Medulla oblongata (tissue), 1 donor: ENCODE data around the gene RFPL1.
A peak's percentile ranks its signal among the peaks of the same experiment; 100 is the strongest.

Experiments used
- DNase-seq: peaks from one replicate; pipeline ENCODE4 v3.0.0-alpha.2; 2015; ENCODE audit errors: extremely low spot score

RFPL1 gene

DNA sequence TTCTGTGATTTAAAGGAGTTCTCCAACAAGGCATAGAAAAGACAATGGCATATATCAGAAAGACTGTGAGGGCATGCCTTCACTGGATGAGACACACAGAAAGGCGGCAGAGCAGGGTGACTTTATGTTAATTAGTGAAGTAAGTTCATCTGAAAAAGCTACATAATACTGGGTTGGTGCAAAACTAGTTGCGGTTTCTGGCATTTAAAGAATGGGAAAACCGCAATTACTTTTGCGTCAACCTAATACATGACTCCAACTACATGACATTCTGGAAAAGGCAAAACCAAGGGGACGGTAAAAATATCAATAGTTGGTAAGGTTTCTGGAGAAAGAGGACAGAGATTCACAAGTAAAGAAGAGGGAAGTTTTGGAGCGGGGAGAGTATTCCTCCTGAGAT lies 5.1 kb downstream of the RFPL1 start:
- DNase-seq: no peak

DNA sequence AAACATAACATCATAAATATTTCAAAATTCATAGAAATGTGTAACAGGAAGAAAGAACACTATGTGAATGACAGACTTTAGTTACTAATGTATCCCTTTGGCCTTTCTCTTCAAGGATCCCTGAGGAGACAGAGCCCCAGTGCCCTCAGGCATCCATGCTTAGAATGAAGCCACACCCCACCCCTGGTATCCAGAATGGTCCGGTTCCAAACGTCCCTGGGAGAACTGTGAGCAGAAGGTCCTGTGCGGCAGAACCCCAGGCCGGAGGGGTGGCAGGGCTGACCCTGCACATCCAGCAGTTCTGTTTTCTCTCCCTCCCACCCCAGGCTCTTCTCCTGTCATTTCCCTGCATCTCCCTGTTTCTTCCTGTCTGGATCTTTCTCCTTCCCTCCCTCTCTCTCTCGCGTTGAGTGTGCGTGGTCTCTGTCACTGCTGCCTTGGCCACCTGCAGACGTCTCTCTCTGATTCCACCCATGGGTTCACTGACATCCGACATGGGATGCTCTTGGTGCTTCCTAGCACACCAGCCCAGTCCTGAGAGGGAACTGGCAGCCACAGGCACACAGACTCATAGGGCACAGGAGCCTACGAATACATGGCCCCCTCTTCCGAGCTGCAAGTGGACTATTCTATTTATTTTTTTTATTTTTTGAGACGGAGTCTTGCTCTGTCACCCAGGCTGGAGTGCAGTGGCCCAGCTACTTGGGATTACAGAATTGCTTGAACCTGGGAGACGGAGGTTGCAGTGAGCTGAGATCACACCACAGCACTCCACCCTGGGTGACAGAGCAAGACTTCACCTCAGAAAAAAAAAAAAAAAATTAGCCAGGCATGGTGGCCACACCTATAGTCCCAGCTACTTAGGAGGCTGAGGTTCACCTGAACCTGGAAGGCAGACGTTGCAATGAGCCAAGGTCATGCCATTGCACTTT lies 5.7 kb downstream of the RFPL1 start:
- no peak for DNase-seq

DNA sequence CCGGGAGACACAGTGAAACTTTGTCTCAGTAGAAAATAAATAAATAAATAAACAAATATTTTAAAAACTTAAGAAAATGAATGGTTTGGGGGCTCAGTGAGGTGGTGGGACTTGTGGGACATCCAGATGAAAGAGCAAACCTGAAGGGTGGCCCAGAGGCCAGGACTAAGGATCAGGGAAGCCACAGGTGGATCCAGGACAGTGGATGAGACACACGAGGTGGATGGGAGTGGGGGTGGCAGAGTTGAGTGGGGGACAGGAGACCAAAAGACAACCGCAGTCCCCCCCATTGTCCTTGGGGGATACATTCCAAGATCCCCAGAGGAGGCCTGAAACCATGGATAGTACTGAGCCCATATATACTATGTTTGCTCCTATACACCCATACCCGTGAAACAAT lies 7.1 kb downstream of the RFPL1 start:
- no peak for DNase-seq

DNA sequence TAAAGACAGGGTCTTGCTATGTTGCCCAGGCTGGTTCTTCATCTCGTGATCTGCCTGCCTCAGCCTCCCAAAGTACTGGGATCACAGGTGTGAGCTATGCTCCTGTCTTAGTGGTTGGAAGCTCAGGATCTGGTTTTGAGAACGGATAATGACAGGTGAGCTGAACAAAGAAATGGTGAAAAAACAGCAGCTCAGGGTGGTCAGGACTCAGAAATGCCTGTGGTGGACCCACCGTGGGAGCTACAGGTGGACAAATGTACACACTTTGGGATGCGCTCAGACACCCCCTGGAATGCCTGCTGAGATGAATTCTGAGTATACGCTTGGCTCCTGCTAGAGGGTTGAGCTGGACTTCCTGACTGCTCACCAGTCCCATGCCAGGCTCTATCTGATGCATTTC lies 9.5 kb downstream of the RFPL1 start:
- no peak for DNase-seq

DNA sequence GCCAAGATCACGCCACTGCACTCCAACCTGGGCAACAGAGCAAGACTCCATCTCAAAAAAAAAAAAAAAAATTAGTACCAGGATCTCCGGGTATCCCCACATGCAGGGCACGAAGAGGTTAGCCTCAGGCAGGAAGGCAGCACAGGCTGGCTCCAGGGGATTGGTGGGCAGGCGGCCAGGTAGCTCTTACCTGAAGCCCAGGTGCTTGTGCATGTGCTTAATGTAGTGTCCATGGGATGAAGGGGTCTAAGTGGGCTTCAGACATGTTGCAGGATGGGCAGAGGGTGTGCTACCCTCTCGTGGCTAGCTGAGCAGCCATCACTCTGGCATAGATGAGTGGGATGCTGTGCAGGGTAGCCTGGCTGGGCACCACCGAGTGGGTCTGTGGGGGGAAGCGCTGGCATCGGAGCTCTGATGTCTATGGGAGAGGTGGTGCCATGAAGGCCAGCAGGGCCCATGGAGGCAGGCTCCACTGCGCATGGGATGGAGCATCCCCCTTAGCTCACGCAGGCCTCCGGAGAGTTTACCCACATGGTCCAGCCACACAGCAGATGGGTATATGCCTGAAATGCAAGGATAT lies 11.0 kb downstream of the RFPL1 start:
- no peak for DNase-seq

DNA sequence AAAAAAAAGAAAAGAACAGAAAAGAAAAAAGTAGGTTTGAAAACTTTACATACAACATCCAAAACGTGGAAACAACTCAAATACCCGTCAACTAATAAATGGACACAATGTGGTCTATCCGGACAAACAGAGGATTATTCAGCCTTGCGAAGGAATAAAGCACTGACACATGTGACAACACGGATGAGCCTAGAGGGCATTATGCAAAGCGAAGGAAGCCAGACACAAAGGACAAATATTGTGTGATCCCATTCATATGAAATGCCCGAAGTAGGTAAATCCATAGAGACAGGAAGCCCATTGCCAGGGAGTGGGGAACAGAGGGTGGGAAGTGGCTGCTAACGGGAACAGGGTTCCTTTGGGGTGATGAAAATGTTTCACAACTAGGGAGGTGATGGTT lies 11.8 kb downstream of the RFPL1 start:
- DNase-seq: no peak

DNA sequence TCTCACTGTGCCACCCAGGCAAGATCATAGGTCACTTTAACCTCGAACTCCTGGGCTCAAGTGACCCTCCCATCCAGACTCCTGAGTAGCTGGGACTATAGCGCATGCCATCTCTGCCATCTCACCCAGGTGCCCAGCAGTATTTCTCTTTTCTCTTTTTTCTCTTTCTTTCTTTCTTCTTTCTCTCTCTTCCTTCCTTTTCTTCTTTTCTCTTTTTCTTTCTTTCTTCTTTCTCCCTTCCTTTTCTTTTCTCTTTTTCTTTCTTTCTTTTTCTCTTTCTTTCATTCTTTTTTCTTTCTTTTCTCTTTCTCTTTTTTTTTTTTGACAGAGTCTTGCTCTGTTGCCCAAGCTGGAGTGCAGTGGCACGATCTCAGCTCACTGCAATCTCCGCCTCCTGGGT lies 13.5 kb downstream of the RFPL1 start:
- no peak for DNase-seq

DNA sequence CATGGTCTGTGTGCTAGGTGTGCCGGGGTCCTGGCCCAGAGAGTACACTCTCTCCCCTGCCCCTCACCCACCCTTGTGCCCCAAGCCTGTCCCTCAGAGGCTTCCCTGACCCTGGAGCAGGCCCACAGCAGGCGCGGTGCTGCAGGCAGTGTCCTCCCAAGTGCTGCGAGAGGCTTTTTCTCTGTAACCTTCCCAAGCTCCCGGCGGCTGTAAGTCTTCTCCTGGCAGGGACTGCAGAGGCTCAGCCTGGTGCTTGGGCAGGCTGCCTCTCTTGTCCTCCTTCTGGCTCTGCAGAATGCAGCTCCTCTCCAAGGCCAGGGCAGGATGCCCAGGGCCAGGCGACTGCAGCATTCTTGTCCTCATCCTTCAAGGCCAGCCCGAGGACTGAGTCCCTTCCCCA lies 15.9 kb downstream of the RFPL1 start:
- peak; percentile 83 for DNase-seq

DNA sequence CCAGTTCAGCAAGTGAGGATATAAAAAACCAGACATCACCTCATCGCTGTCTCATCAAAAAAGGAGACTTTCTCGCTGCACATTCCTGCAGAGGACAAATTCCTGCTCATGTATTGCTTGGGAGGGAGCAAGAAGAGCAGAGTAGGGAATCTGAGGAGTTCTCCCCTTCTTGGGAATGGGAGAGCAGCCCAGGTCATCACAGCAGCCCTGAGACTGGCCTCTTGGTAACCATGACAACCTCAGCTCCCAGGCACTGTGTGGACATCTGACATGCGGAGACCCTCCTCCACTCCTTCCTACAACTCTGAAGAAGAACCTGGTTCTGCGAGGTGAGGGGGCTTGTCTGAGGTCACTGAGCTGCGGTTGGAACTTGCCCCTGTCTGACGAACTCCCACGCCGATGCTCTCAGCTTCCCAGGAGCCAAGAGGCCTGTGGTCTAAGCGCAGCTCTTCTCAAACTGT lies 17.9 kb downstream of the RFPL1 start:
- no peak for DNase-seq

DNA sequence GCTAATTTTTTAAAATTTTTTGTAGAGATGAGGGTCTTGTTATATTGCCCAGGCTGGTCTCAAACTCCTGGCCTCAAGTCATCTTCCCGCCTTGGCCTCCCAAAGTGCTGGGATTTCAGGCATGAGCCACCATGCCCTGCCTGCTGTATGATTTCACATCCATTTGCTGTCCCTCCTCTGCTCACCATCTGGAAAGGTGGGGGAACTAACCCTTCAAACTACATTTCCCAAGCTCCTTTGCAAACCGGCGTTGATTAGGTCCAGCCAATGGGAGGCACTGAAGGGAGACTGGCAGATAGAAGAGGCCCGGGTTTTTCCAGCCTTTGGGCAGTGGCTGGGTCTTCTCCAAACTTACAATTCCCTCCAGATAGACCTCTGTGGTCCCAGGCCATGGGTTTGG lies 19.3 kb downstream of the RFPL1 start:
- no peak for DNase-seq

DNA sequence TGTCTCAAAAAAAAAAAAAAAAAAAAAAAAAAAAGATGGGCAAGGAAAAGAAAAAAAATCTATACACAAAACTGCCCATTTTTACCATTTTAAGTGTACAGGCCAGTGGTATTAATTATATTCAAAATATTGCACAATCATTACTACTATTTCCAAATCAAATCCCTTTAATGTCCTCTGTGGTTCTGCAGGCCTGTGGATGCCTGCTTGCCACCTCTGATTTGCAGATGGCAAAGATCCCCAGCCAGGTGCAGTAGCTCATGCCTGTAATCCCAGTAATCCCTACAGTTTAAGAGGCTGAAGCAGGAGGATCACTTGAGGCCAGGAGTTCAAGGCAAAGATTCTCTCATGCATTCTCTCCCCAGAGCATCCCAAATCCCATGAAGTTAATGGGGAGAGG lies 20.2 kb downstream of the RFPL1 start:
- DNase-seq: no peak

DNA sequence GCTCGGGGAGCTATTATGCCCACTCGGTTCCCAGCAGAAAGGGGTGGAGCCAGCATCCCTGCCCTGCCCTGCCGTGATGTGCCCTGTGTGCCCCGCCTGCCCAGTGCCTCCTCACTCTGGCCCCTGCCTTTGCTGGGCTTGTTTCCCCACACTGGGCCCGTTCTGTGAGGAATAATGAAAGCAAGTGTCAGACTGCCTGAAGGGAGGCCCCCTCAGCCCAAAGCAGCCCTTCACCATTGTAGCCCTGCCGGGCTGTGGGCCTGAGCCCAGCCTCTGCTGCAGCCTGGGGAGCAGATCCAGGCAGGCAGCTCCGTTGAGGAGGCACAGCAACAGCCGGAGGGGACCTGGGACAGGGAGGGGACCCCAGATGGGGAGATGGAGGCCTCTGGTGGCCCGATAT lies 21.4 kb downstream of the RFPL1 start:
- DNase-seq: no peak

DNA sequence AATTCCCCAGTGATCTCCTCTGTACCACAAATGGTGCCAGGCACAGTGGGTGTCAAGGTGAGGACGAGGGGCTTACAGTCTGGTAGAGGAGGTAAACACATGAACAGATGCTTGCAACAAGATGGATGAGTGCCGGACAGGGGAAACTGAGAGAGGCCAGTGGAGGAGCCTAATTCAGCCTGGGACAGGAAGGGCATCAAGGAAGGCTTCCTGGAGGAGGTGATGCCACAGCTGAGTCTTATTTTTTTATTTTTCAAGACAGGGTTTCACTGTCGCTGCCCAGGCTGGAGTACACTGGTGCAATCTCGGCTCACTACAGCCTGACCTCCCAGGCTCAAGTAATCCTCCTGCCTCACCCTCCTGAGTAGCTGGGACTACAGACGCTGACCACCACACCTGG lies 22.9 kb downstream of the RFPL1 start:
- no peak for DNase-seq

DNA sequence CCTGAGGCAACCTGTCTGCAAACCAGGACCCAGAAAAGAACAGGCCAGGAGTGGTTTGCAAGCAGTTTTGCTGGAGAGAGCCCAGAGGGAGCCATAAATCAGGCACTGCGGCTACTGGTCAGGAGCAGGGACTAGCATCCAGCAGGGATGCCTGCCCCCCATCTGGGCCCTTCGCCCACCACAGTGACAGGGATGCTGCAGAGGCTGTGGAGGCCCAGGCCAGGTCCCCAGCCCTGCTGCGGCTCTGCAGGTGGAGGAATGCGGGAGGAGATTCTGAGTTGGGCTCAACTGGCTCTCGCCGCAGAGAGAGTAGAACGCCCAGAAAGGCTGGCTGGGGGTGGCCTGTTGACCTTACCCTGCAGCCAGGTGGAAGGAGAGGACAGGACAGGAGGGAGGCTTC lies 25.2 kb downstream of the RFPL1 start:
- DNase-seq: no peak

DNA sequence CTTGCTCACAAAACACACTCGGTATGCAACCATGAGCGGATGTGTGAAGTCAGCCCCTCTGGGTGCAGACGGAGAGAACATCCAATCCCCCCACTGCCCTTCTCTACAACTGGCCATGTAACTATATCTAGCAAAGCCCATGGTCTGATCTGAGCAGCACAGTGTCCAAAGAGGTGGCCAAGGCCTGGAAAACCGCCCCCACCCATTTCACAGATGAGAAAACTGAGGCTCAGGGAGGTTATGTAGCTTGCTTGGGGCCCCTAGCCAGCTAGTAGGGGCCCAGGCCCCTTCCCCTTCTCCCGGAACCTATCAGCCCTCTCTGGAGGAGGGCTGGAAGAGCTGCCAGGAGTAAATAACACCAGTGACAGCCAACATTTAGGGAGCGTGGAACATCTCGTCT lies 26.2 kb downstream of the RFPL1 start:
- no peak for DNase-seq

DNA sequence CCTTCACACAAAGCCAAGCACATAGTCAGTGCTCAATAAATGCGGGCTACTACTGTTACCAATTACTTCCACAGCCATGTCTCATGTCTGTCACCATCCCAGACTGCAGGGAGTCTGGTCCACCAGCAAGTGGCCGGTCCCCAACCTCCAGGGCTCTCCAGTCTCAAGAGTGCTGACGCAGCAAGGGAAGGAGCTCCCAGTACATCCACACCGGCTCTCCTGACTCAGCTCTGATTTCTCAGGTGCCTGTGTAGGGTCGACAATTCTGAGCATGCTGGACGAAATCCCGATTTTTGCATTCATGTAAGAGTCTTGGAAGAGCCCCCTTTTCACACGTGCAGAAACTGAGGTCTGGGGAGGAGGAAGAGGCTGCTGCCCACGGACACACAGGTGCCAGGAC lies 31.4 kb downstream of the RFPL1 start:
- no peak for DNase-seq

DNA sequence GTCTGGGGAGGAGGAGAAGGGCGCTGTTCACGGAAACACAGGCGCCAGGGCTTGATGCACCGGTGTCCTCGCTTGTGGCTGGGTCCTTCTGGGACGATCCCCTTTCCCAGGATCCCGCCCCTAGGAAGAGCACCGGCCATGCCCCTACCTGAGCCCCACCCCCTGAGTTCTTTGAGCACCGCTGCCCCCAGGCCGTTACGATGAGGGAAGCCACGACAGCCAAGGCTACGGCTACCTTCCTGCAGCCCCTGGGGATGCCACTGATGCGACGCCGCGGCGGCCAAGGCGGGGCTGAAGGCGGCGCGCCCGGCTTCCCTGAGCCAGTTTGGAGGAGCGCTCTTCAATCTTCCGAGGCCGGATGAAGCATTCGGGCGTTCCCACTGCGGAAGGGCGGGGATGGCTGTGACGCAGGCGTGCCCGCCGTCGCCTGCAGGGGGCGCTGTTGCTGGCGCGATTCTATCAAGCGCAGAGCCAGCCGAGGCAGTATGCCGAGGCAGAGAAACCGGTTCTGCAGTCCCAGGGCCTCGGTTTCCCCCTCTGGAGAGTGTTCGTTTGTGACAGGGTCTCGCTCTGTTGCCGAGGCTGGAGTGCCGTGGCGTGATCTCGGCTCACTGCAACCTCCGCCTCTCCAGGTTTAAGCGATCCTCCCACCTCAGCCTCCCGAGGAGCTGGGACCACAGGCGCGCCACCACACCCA lies 31.9 kb downstream of the RFPL1 start:
- DNase-seq: no peak

DNA sequence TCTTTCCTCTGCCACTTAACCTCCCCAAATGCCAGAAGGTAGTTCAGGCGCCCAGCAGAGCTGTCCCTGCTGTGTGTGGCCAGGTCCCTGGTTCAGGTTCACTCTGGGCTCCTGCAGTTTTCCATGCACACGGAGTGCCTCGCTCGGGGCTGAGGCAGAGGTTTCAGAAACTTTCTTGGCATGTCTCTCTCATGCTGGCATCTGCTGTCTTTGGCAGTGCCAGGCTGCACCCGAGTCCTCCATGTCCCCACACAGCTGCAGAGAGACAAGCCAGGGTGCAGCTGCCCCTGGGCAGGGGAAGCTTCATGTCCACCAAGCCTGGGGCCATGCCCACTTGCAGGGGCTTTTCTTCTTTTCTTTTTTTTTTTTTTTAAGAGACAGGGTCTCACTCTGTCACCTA lies 34.6 kb downstream of the RFPL1 start:
- no peak for DNase-seq

DNA sequence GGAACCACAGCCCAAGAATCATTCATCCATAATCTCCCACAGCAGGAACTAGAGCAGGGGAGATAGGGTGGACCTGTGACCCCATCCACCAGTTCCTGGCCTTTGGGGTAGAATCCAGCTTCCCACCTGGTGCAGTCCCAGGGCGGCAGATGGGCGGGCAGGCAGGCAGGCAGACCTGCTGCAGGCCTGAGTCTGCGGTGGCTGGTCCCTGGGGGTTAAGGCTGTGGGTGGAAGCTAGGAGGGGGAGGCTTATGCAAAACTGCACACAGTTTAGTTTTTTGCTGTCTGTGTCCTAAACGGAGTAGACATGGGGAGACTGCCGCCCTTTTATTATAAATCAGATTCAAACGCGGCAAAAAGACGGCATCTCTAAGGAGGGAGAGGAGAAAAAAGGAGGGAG lies 37.2 kb downstream of the RFPL1 start:
- DNase-seq: no peak

DNA sequence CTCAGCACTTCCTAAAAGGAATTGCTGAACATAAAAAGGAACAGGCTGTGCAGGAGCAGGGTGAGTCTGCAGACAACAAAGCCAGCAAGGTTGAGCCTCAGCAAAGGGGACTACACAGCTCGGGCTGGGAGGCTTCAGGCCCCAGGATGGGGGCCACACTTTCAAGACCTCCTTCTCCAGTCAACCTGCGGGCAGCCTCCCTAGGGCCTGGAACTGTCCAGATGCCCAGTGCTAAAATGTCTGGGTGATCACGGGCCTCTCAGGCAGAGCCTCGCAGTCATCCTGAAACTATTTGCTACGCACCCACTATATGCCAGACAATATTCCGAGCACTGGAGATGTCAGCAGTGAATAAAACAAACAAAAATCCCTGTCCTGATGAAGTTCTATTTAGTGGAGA lies 37.7 kb downstream of the RFPL1 start:
- DNase-seq: no peak

DNA sequence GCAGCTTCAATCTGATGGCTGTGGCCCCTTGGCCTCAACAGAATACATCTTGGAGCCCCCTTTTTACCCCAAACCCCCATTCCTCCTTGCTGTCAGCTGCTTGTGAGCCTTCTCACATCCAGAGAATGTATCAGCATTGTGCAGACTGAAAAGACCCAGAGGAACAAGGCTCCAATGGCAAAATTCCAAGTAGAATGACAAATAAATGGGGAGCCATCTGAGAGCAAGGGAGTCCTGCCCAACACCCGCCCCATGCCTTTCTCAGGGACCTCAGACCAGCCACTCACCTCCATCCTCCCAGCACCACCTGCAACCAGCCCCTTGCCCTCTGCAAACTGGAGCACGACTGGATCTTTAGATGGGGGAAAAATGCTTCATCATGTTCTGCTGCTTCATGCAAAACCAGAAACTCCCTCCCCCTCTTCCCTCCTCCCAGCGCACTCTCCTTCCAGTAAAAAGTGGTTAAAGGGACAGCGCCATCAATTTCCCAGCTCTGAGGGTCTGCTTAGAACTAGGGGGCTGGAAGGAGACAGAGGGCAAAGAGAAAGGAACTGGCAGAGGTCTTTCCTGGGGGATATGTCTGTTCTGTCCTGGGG lies 39.4 kb downstream of the RFPL1 start:
- DNase-seq: no peak
